IPS-18a (cell line): ENCODE measurements around the gene APLNR.

Experiments
- H3K27ac ChIP-seq: one replicate; pipeline ENCODE4 v1.5.1; 2013; ENCODE audit warnings: low read length
- H3K27me3 ChIP-seq: one replicate; pipeline ENCODE4 v1.6.1; 2013; ENCODE audit warnings: mild to moderate bottlenecking, low read length; ENCODE audit not compliant: control insufficient read depth, insufficient read depth
- H3K36me3 ChIP-seq: one replicate; pipeline ENCODE4 v1.6.1; 2013; ENCODE audit warnings: low read depth, low read length; ENCODE audit not compliant: control insufficient read depth
- H3K4me1 ChIP-seq: one replicate; pipeline ENCODE4 v1.6.1; 2013; ENCODE audit warnings: low read depth, low read length; ENCODE audit not compliant: control insufficient read depth
- H3K4me3 ChIP-seq: one replicate; pipeline ENCODE4 v1.5.1; 2013; ENCODE audit warnings: low read length
- H3K9ac ChIP-seq: one replicate; pipeline ENCODE4 v1.6.1; 2013; ENCODE audit warnings: mild to moderate bottlenecking, low read length, moderate library complexity
- H3K9me3 ChIP-seq: one replicate; pipeline ENCODE4 v1.6.1; 2013; ENCODE audit warnings: low read depth, low read length; ENCODE audit not compliant: control insufficient read depth

APLNR gene

GRCh38 chr11:57192316-57192715, 44.7 kb downstream of the APLNR start:
- Histone ChIP-seq H3K27me3 (no peaks in the 10 kb centered on the region), H3K9me3 (no peaks in the 10 kb centered on the region), H3K36me3 (no peaks in the 10 kb centered on the region), H3K4me1 (peaks cover 6% of the 10 kb centered on the region), H3K27ac (no peak overlapping the region), H3K9ac (no peak overlapping the region), H3K4me3 (no peak overlapping the region)

DNA sequence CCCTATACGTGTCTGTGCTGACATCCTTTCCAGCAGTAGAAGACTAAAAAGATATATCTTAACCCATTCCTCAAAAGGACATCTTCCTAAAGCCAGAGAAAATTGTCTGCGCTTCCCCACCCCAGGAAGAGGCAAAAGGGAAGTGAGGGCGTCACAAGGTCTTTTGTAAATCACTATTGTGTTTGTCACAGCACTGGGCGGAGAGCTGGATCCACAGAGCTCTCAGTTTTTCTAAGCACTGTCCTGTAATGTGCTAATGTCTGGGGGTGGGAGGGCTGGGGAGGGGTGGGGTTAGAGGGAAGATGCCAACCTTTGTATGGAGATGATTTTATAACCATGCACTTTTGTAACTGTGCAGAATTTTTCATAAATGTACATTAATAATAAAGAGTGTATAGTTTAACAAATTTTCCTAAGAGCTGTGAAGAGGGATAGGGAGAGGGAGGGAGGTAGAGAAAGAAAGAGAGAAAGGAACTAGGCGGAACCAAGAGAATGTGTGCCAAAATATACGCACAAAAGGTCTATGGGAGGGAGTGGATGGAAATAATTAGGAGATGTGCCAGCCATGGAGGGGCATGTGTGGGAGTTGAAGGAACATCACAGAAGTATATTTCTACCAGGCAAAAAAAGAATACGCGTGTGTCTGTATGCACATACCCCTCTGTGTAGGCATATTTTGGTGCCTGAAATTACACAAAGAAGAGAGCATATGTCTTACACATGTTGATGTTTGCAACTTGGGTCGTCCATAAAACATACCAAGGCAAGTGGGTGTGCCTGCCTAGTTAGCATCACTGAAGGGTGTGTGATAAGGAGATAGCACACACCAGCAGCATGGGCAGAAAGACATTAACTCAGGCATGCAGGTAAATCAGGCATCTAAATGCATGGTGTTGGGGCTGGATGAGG, 45.5 kb downstream of the APLNR start:
- no peak overlapping the region for H3K4me3 ChIP-seq
- H3K27ac ChIP-seq: no peak overlapping the region
- H3K36me3 ChIP-seq: no peaks in the 10 kb centered on the region
- H3K27me3 ChIP-seq: no peaks in the 10 kb centered on the region
- peaks cover 6% of the 10 kb centered on the region for H3K4me1 ChIP-seq
- H3K9ac ChIP-seq: no peak overlapping the region
- H3K9me3 ChIP-seq: no peaks in the 10 kb centered on the region

DNA sequence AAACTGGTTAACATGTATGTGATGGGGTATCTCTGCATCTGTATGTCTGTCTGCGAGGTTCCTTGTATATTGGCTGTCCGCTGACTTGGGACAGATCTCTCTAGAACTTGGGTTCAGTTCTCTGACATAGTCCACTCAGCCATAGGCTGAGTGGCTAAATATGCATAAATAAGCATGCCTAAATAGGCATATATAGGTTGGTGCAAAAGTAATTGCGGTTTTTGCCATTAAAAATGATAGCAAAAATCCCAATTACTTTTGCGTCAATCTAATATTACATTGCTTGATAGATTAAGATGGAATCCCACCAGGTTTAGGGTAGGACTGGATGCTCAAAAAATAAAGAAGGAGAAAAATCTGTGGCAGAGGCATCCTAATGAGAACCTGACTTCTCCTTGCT, 46.5 kb downstream of the APLNR start:
- H3K4me1 ChIP-seq: peaks cover 6% of the 10 kb centered on the region
- no peak overlapping the region for H3K27ac ChIP-seq
- no peaks in the 10 kb centered on the region for H3K27me3 ChIP-seq
- H3K36me3 ChIP-seq: no peaks in the 10 kb centered on the region
- H3K4me3 ChIP-seq: no peak overlapping the region
- H3K9me3 ChIP-seq: no peaks in the 10 kb centered on the region
- no peak overlapping the region for H3K9ac ChIP-seq
